Naive thymus-derived CD4-positive, alpha-beta T cell (primary cell): ENCODE results near the gene PI4KA. TPM values are rescaled to one million over a fixed set of nuclear protein-coding genes. Genes with fewer than 3 reads are reported as not detected.
A peak's percentile ranks its signal among the peaks of the same experiment; 100 is the strongest.

Experiments
- ATAC-seq: fragments of 150-1000 bp; cut with Tn5 transposase; 2 replicates; pipeline ENCODE4 v1.10.0; 2021; ENCODE audit warnings: mild to moderate bottlenecking, moderate library complexity
- CTCF ChIA-PET: fragments of 350-600 bp; sonication (Branson Sonifier 250); formaldehyde crosslinking; loops from one replicate; lab custom pipeline; 2021; ENCODE audit warnings: antibody characterized with exemption; lab: Charles Lee
- POLR2A ChIA-PET: fragments of 350-600 bp; sonication (Branson Sonifier 250); formaldehyde crosslinking; loops from one replicate; lab custom pipeline; 2021; ENCODE audit warnings: antibody characterized with exemption, inconsistent platforms; lab: Charles Lee
- DNase-seq, 9 donors: peaks; one replicate each; pipeline versions ENCODE4 v3.0.0 to v3.0.0-alpha.2; 2020 to 2022; ENCODE audit warnings: mixed read lengths in 1 of 9
- H3K27ac ChIP-seq: one replicate; pipeline ENCODE4 v1.7.0; 2013; ENCODE audit warnings: mild to moderate bottlenecking, low read depth, low read length, moderate library complexity
- H3K27me3 ChIP-seq, 2 donors: one replicate each; pipeline ENCODE4 v1.7.0; 2013; ENCODE audit warnings: low read length in 2 of 2, mild to moderate bottlenecking in 2 of 2, moderate library complexity in 2 of 2; ENCODE audit not compliant: control insufficient read depth in 2 of 2, insufficient read depth in 2 of 2
- H3K36me3 ChIP-seq, 3 experiments: 1 replicate in 2 of 3; 2 replicates in 1 of 3; pipeline ENCODE4 v1.7.0; 2013; ENCODE audit warnings: low read length in 3 of 3, mild to moderate bottlenecking in 3 of 3, moderate library complexity in 1 of 3; ENCODE audit not compliant: insufficient read depth in 3 of 3, control insufficient read depth in 2 of 3
- H3K4me1 ChIP-seq, 2 donors: one replicate each; pipeline ENCODE4 v1.7.0; 2013; ENCODE audit warnings: low read length in 2 of 2, mild to moderate bottlenecking in 2 of 2, moderate library complexity in 1 of 2; ENCODE audit not compliant: control insufficient read depth in 2 of 2, insufficient read depth in 2 of 2
- H3K4me3 ChIP-seq: 2 replicates; pipeline ENCODE4 v1.7.0; 2013; ENCODE audit warnings: mild to moderate bottlenecking, low read length
- H3K9me3 ChIP-seq, 3 experiments: 1 replicate in 2 of 3; 2 replicates in 1 of 3; pipeline ENCODE4 v1.7.0; 2013; ENCODE audit warnings: low read length in 3 of 3; ENCODE audit not compliant: control insufficient read depth in 2 of 3
- H3K27ac Mint-ChIP-seq, 9 donors: one replicate each; pipeline ENCODE4 v1.8.0; 2020 to 2022; ENCODE audit warnings: mixed read lengths in 9 of 9, mild to moderate bottlenecking in 8 of 9, moderate library complexity in 5 of 9, inconsistent platforms in 2 of 9
- H3K27me3 Mint-ChIP-seq, 5 donors: one replicate each; pipeline ENCODE4 v1.8.0; 2021 to 2022; ENCODE audit warnings: mixed read lengths in 5 of 5, mild to moderate bottlenecking in 1 of 5
- H3K36me3 Mint-ChIP-seq, 5 donors: one replicate each; pipeline ENCODE4 v1.8.0; 2020 to 2022; ENCODE audit warnings: mixed read lengths in 5 of 5, mild to moderate bottlenecking in 3 of 5, inconsistent platforms in 1 of 5
- H3K4me1 Mint-ChIP-seq, 7 donors: one replicate each; pipeline ENCODE4 v1.8.0; 2020 to 2022; ENCODE audit warnings: mixed read lengths in 7 of 7, mild to moderate bottlenecking in 3 of 7, inconsistent platforms in 1 of 7
- H3K4me3 Mint-ChIP-seq, 10 donors: one replicate each; pipeline ENCODE4 v1.8.0; 2020 to 2022; ENCODE audit warnings: mild to moderate bottlenecking in 10 of 10, mixed read lengths in 10 of 10, moderate library complexity in 6 of 10, inconsistent platforms in 2 of 10
- H3K9me3 Mint-ChIP-seq, 11 donors: one replicate each; pipeline ENCODE4 v1.8.0; 2020 to 2022; ENCODE audit warnings: mixed read lengths in 11 of 11, mild to moderate bottlenecking in 4 of 11, inconsistent platforms in 1 of 11, moderate library complexity in 1 of 11
- intact Hi-C, 2 donors: fragments of 100-400 bp; cut with micrococcal nuclease; formaldehyde crosslinking; loops; one replicate each; pipeline ENCODE4 v1.15.1; 2023
- polyA plus RNA-seq, 2 donors: library from polyadenylated mRNA; unstranded; fragments of 300-500 nt; fragmentation: Illumina TruSeq; gene quantifications; one replicate each; pipeline ENCODE4 v1.2.3, GENCODE V29; 2021
- total RNA-seq, 6 experiments: library from RNA in 5 of 6; stranded (reverse) in 5 of 6; gene quantifications; 1 replicate in 5 of 6; 2 replicates in 1 of 6; pipeline ENCODE4 v1.2.3 and lab custom pipeline; 2021 to 2026

PI4KA gene
- total and polyA plus RNA-seq, 7 experiments from 2014 or later, result 40.1 to 181 (median 156) TPM

DNA sequence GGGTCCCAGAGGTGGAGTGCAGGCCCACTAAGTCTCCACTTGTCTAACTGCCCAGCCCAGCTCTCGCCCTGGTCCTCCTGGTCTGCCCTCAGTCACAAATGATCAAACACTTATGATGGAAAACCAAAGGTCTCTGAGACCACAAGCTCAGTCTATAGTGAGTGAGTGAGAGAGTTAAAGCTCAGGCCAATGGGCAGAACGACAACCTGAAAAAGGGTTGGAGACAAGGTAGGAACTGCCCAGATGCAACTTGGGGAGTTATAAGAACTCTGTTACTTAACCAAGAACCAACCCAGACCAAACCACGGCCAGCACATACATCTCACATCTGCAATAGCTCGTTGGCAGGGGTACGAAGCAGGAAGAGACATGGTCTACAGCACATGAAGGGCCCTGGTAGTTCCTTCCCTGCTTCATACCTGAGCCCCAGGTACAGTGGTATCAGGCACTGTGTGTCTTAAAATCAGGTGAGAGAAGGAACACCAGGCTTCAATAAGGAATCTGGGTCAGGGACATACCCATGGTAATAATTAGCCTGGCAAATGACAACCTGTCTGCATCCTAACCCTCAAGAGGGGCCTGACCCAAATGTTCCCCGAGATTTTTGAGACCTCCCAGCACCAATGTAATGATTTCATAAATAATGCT is 48.9 kb downstream of the PI4KA start:
- peak overlapping the region; percentile 36 for H3K27ac ChIP-seq
- peaks cover 0 to 6% of the 10 kb centered on the region in 2 donors for H3K4me1 ChIP-seq
- no peaks in the 10 kb centered on the region for H3K9me3 Mint-ChIP-seq
- H3K4me3 ChIP-seq, result no peak overlapping the region
- no peak overlapping the region for H3K4me3 Mint-ChIP-seq
- no peak for DNase-seq
- POLR2A ChIA-PET, result interaction anchor here (1.0 kb wide), 1 partner anchor 9 kb away, joined by 4 read pairs; no protein-coding TSS in a partner anchor
- no peaks in the 10 kb centered on the region for H3K9me3 ChIP-seq
- CTCF ChIA-PET, result interaction anchor here (0.8 kb wide), 1 partner anchor 391 kb away, joined by 10 read pairs; no protein-coding TSS in a partner anchor
- peaks cover 18 to 82% (median 22%) of the 10 kb centered on the region in 3 experiments for H3K36me3 ChIP-seq
- H3K27me3 ChIP-seq, result no peaks in the 10 kb centered on the region
- intact Hi-C loops, result loop anchor here in 1 of 2 donors (10.0 kb wide), 1 partner anchor 105 kb away; the partner anchor contains the start of gene CRKL
- H3K27me3 Mint-ChIP-seq, result no peaks in the 10 kb centered on the region
- no peak for ATAC-seq
- H3K36me3 Mint-ChIP-seq, result peaks cover 5 to 60% (median 37%) of the 10 kb centered on the region in 5 donors
- peak overlapping the region in 4 of 9 donors; percentile 59 to 92 (median 80) for H3K27ac Mint-ChIP-seq
- H3K4me1 Mint-ChIP-seq, result peaks cover 0 to 19% (median 11%) of the 10 kb centered on the region in 7 donors

DNA sequence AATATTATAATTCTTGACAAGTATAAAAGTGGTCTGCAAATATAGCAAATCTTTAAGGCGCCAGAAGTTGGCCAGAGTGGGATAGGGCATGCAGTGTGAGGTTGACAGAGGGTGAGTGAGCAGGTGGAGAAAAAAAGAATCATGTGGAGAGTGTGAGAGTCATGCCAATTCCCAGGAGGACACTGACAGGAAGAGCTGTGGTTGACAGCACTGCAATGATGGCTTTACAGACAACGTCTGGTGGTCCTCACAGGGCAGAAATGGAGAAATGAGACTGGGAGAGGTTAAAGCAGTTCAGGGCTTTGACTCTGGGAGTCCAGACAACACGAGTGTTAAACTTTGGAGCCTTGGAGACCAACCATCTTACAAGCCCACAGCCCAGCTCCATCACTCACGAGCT is 49.8 kb downstream of the PI4KA start:
- ChIA-PET POLR2A (no interaction called here), CTCF (interaction anchor here (0.6 to 0.8 kb wide), 2 partner anchors 38 to 390 kb away, joined by 8 to 10 read pairs; no protein-coding TSS in a partner anchor)
- intact Hi-C loops, result loop anchor here in 1 of 2 donors (10.0 kb wide), 1 partner anchor 106 kb away; the partner anchor contains the start of gene CRKL
- peaks cover 22 to 86% (median 26%) of the 10 kb centered on the region in 3 experiments for H3K36me3 ChIP-seq
- H3K27ac ChIP-seq, result no peak overlapping the region
- DNase-seq, result no peak
- no peak for ATAC-seq
- peaks cover 0 to 6% of the 10 kb centered on the region in 2 donors for H3K4me1 ChIP-seq
- no peak overlapping the region for H3K4me3 ChIP-seq
- no peaks in the 10 kb centered on the region for H3K9me3 Mint-ChIP-seq
- H3K4me3 Mint-ChIP-seq, result peak overlapping the region in 1 of 10 donors; percentile 20
- H3K36me3 Mint-ChIP-seq, result peaks cover 5 to 64% (median 40%) of the 10 kb centered on the region in 5 donors
- H3K4me1 Mint-ChIP-seq, result peaks cover 0 to 19% (median 11%) of the 10 kb centered on the region in 7 donors
- no peaks in the 10 kb centered on the region for H3K27me3 ChIP-seq
- H3K9me3 ChIP-seq, result no peaks in the 10 kb centered on the region
- H3K27ac Mint-ChIP-seq, result peak overlapping the region in 4 of 9 donors; percentile 6 to 82 (median 46)
- H3K27me3 Mint-ChIP-seq, result no peaks in the 10 kb centered on the region

DNA sequence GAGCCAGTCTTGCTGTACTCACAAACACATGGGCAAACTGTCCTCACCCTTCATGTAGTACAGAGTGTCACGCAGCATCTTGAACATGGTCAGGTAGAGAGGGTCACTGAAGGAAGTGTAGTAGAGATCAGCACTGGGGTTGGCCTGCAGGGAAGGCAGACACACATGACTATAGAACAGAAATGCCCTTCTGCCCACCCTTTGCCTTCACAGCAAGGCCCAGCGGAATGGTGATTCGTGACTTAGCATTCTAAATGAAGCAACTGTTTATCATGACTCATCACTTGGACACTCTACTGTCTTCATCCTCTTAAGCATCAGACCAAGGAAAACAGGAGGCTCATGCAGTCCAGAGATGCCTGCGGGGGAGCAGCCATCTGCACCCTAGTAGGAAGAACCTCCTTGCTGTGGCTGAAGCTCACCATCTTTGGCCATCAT is 51.3 kb downstream of the PI4KA start:
- Mint-ChIP-seq H3K9me3 (no peaks in the 10 kb centered on the region), H3K27me3 (no peaks in the 10 kb centered on the region), H3K4me3 (no peak overlapping the region), H3K4me1 (peaks cover 0 to 19% (median 11%) of the 10 kb centered on the region in 7 donors), H3K36me3 (peaks cover 5 to 71% (median 38%) of the 10 kb centered on the region in 5 donors), H3K27ac (peak overlapping the region in 1 of 9 donors; percentile 51)
- intact Hi-C loops, result loop anchor here in 1 of 2 donors (10.0 kb wide), 1 partner anchor 107 kb away; the partner anchor contains the start of gene CRKL
- ChIA-PET CTCF (no interaction called here), POLR2A (no interaction called here)
- ATAC-seq (no peak), DNase-seq (no peak)
- no peaks in the 10 kb centered on the region for H3K9me3 ChIP-seq
- peaks cover 27 to 88% (median 27%) of the 10 kb centered on the region in 3 experiments for H3K36me3 ChIP-seq
- no peaks in the 10 kb centered on the region for H3K27me3 ChIP-seq
- peaks cover 0 to 6% of the 10 kb centered on the region in 2 donors for H3K4me1 ChIP-seq
- H3K4me3 ChIP-seq, result no peak overlapping the region
- H3K27ac ChIP-seq, result no peak overlapping the region

DNA sequence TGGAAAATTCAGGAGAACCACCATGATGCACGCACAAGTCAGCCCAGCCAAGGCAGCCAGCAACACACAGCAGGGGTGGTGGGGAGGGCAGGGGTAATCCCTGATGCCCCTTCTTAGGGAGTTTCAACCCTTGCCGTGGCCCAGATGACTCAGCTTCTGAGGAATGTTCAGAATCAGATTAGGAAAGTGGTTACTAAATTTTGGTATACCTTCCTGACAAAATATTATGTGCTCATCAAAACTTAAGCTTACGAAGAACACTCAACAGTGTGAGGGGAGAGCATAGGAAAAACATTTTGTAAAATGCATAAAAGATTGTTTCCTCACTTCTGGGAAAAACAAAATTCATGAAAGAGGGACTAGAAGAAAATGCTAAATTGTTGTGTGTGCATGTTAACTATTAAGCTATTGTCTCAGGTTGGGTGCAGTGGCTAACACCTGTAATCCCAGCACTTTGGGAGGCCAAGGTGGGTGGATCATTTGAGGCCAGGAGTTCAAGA is 52.6 kb downstream of the PI4KA start:
- H3K36me3 Mint-ChIP-seq, result peaks cover 8 to 68% (median 42%) of the 10 kb centered on the region in 5 donors
- POLR2A ChIA-PET, result no interaction called here
- CTCF ChIA-PET, result no interaction called here

DNA sequence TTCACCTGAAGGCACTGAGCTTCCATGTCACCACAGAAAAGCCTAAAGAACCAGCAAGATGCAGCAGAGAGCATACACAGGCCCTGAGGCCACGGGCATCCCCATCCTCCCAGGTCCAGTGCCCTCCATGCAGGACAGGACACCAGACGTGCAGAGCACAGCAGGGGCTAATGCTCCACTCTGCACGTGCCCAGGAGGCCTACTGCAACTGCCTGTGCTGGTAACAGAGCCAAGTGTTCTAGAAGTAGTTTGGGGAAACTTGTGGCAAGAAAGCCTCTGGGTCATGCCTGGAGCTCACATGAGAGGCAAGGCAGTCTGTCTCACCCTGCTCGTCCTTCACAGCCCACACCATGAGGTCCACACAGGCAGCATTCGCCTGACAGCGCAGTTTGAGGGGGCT is 54.0 kb downstream of the PI4KA start:
- H3K4me3 ChIP-seq, result no peak overlapping the region
- no peaks in the 10 kb centered on the region for H3K4me1 Mint-ChIP-seq
- ChIA-PET POLR2A (no interaction called here), CTCF (interaction anchor here (0.6 kb wide), 1 partner anchor 412 kb away, joined by 4 read pairs; no protein-coding TSS in a partner anchor)
- DNase-seq, result no peak
- peaks cover 23 to 89% (median 35%) of the 10 kb centered on the region in 3 experiments for H3K36me3 ChIP-seq
- no peak overlapping the region for H3K4me3 Mint-ChIP-seq
- no peaks in the 10 kb centered on the region for H3K27me3 Mint-ChIP-seq
- no peak overlapping the region for H3K27ac ChIP-seq
- H3K36me3 Mint-ChIP-seq, result peaks cover 8 to 65% (median 45%) of the 10 kb centered on the region in 5 donors
- H3K27ac Mint-ChIP-seq, result peak overlapping the region in 3 of 9 donors; percentile 12 to 55 (median 45)
- no peaks in the 10 kb centered on the region for H3K9me3 ChIP-seq
- ATAC-seq, result no peak
- no peaks in the 10 kb centered on the region for H3K4me1 ChIP-seq
- intact Hi-C loops, result loop anchor here in 1 of 2 donors (5.0 to 10.0 kb wide), 2 partner anchors 53 to 110 kb away; partner anchors contain the start of genes CRKL, PI4KA and SNAP29
- no peaks in the 10 kb centered on the region for H3K9me3 Mint-ChIP-seq
- H3K27me3 ChIP-seq, result no peaks in the 10 kb centered on the region

More for the DNA sequence above, 52.6 kb downstream of the PI4KA start:
- Mint-ChIP-seq H3K4me3 (no peak overlapping the region), H3K4me1 (peaks cover 0 to 8% (median 6%) of the 10 kb centered on the region in 7 donors), H3K9me3 (no peaks in the 10 kb centered on the region), H3K27ac (peak overlapping the region in 3 of 9 donors; percentile 17 to 45 (median 42)), H3K27me3 (no peaks in the 10 kb centered on the region)
- Histone ChIP-seq H3K9me3 (no peaks in the 10 kb centered on the region), H3K36me3 (peaks cover 27 to 92% (median 32%) of the 10 kb centered on the region in 3 experiments), H3K4me1 (peaks cover 0 to 3% of the 10 kb centered on the region in 2 donors), H3K27ac (no peak overlapping the region), H3K27me3 (no peaks in the 10 kb centered on the region), H3K4me3 (no peak overlapping the region)
- DNase-seq (no peak), ATAC-seq (no peak)
- intact Hi-C loops, result loop anchor here in 1 of 2 donors (10.0 kb wide), 1 partner anchor 109 kb away; the partner anchor contains the start of gene CRKL

DNA sequence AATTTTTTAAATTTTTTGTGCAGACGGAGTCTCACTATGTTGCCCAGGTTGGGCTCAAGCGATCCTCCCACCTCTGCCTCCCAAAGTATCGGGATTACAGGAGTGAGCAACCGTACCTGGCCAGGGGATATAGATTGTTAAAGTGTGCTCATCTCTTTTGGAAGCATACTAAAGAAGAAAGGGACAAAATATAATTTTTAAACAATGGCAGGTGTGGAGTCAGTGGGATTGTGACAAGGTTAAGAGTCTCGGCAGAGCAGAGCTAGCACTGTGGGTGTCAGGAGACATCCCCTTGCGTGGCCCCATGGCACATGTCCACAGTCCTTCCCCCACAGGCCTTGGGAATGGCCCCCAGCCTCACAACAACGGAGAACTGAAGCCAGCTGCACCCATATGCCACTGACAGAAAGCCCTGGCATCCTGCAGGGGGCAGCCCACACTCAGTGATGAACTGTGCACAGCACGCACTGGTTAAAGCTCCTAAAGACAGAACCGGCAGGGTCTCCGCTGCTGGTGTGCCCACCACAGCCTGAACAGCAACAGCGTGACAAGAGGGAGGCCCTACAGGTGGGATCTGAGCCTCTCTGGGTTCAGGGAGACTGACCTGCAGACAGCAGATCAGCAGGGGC is 54.8 kb downstream of the PI4KA start:
- peak; percentile 42 for ATAC-seq
- no peak overlapping the region for H3K4me3 ChIP-seq
- peaks cover 15 to 89% (median 34%) of the 10 kb centered on the region in 3 experiments for H3K36me3 ChIP-seq
- Mint-ChIP-seq H3K4me3 (no peak overlapping the region), H3K36me3 (peaks cover 11 to 68% (median 46%) of the 10 kb centered on the region in 5 donors), H3K27me3 (no peaks in the 10 kb centered on the region), H3K4me1 (no peaks in the 10 kb centered on the region), H3K9me3 (no peaks in the 10 kb centered on the region), H3K27ac (peak overlapping the region in 1 of 9 donors; percentile 27)
- H3K27ac ChIP-seq, result no peak overlapping the region
- no peaks in the 10 kb centered on the region for H3K9me3 ChIP-seq
- no peaks in the 10 kb centered on the region for H3K4me1 ChIP-seq
- DNase-seq, result peak in 7 of 9 donors; percentile 16 to 33 (median 24)
- ChIA-PET CTCF (no interaction called here), POLR2A (no interaction called here)
- H3K27me3 ChIP-seq, result no peaks in the 10 kb centered on the region
- intact Hi-C loops, result loop anchor here in 1 of 2 donors (5.0 to 10.0 kb wide), 2 partner anchors 53 to 111 kb away; partner anchors contain the start of genes CRKL, PI4KA and SNAP29
